CMK (cell line): ENCODE measurements around the gene DNAJB4.
"Not testable (repeated sequence)": the region's sequence is repeated elsewhere in the genome, so short reads cannot be mapped to it uniquely, and the experiment has no call there.

ENCODE experiments used
- DNase-seq: peaks from one replicate; pipeline ENCODE4 v3.0.0-alpha.2; 2010; ENCODE audit warnings: low read depth

DNAJB4 gene

DNA sequence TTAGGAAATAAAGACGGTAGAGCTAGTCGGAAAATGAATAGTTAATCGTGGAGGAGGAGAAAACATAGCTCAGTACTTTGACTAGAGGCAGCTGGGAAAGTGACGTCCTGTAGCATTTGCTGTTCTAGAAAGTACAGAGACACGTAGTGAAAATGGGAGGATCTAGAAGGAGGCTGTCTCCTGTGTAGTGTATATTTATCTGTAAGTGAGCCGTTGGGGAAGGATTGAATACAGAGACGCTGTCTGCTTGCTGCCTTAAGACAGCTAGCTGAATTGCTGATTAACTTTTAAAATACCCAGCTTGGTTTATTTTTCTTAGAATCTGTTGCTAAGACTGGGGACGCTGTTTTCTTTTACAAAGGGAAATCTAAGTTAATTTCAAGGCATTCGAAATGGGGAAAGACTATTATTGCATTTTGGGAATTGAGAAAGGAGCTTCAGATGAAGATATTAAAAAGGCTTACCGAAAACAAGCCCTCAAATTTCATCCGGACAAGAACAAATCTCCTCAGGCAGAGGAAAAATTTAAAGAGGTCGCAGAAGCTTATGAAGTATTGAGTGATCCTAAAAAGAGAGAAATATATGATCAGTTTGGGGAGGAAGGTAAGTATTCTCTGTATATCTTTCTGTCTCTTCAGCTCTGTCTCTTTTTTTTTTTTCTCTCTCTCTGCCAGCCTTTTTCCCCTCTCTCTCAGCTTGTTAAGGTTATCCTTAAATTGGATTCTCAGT is at the start of gene DNAJB4:
DNAJB4 (plus strand) TSS at position 221 of the 729 bp plus-strand sequence; CDS start at position 393, 172 bp downstream.
- peak; percentile 79 for DNase-seq

- DNase-seq, result no peak
Observed at GRCh38 chr1:77955709-77956108, 49.0 kb upstream of the DNAJB4 start.

DNA sequence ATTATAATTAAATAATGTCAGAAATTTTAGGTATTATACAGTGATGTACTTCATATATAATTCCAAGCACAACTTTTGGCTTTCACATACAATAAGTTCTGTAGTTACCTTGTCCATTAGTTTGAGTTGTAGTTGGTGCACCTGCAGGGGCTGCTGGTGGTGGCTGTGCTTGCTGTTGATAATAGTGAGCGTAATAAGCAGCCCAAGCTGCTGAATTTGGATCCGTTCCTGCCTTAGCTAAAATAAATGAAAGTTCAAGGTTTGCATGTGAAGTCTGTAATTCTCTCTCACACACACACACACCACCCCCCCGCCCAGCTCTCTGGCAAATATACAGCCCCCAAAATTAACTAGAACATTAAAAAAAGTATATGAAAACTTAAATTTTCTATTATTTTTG is 48.3 kb upstream of the DNAJB4 start:
- no peak for DNase-seq

GRCh38 chr1:77958391-77958790 is 46.3 kb upstream of the DNAJB4 start:
- DNase-seq, result no peak

DNA sequence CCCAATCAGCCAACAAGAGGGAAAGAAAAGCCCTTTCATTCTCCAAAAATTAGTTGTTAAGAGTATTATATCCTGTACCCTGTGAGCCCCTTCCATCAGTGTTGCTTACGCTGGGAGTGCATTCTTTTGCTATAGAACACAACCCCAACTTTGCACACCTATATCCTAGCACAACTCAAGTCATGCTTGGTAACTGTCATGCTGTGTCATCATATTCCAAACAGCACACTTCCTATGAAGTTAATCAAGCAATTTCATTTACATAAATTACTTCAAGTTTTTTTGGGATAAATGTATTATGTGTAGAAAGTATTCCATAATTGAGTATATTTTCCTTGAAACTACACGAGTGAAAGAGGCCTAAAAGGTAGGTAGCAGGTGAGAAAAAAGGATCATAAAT is 45.9 kb upstream of the DNAJB4 start:
- DNase-seq, result no peak

DNA sequence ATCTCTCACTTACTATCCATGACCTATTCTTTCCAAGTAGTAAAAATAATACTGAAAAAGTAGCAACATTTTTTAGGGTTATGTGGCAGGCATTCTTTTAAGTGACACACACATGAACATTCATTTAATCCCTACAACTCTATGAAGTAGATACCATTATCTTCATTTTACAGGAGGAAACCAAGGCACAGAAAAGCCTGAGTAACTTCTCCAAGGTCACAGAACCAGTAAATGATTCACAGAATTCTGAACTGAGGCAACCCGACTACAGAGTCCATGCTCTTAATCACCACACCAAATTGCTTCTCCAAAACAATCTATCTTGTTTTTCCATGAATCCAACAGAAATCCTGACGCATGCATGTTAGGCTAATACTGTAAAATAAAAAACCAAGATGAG is 43.3 kb upstream of the DNAJB4 start:
- DNase-seq, result no peak

DNA sequence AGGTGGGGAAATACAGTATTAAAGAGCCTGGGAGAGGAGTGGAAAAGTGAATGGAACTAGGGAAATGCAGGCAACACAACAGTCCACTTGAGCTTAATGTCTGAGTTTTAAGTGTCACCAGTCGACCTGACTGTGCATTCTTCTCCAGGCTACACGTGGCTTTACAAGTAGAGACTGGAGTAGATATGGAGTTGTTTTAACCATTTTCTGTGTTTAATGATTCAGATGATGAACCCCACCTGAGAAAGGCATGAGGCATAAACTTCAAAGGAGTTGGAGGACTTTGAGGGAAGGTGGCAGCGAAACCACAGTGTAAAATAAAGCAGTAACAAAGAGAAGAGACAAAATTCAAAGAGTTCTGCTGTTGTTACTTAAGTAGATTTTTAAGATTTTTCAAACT is 38.4 kb upstream of the DNAJB4 start:
- no peak for DNase-seq

- DNase-seq, result no peak
Observed at GRCh38 chr1:77970192-77970591, 34.5 kb upstream of the DNAJB4 start.

DNA sequence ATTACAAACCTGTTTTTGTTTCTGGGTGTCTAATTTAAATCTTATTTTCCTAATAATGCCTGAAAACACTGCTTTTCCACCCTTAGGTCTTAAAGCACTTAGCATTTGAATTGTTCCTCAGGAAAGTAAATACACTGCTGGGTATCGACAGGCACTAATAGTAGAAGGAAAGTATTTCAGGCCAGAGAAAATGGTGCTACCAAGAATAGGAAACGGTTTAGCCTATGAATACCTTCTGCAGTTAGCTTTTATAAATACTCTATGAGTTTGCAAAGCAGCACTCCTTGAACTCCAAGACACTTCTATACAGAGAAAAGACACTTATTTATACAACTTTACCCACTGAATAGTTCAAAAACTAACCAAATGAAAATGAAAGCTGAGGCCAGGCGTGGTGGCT is 32.7 kb upstream of the DNAJB4 start:
- no peak for DNase-seq

- DNase-seq, result no peak
Observed at GRCh38 chr1:77975386-77975785, 29.4 kb upstream of the DNAJB4 start.

GRCh38 chr1:77975907-77976306 is 28.8 kb upstream of the DNAJB4 start:
- no peak for DNase-seq

GRCh38 chr1:77976433-77977076 is 28.2 kb upstream of the DNAJB4 start:
- DNase-seq, result no peak

DNA sequence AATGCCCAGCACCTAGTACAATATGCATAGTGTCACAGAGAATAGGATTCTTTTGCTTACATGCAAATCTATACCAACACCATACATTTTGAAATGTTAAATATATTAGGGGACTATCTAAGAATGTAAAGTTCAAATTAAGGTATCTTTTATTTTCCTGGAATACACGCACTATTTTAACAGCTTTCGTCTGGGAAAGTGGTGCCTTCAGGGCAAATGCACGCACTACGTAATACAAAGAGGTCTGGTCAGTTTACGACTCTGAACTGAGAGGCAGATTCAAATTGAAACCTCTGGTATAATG is 26.8 kb upstream of the DNAJB4 start:
- no peak for DNase-seq

- peak; percentile 66 for DNase-seq
Observed at GRCh38 chr1:77978293-77978968, 26.3 kb upstream of the DNAJB4 start.

GRCh38 chr1:77978969-77979876 is 25.5 kb upstream of the DNAJB4 start, which contains the start of gene FUBP1:
FUBP1 (minus strand) TSS chr1:77979072; CDS start chr1:77979004, 68 bp downstream.
- peak; percentile 97 for DNase-seq

- DNase-seq, result not testable (repeated sequence)
Observed at GRCh38 chr1:77983352-77983996, 21.3 kb upstream of the DNAJB4 start.

- no peak for DNase-seq
Observed at GRCh38 chr1:77983997-77984355, 20.8 kb upstream of the DNAJB4 start.

GRCh38 chr1:77984629-77985028 is 20.1 kb upstream of the DNAJB4 start:
- DNase-seq, result no peak

DNA sequence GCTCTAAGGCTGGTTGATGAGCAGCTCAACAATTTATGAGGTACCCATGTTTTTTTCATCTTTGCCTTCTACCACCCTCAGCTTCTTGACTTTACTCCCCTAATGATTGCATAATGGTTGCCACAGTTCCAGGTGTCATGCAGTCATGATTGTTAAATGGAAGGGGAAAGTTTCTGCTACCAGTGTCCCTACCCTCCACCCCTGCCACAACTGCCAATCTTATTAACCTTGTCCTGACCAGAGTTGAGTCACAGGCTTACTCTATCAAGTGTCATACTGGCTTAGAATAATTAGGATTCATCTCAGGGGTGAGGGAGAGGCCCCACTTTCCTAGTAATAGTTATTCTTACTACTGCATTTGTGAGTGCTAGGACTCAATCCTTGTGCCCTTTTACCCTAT is 17.9 kb upstream of the DNAJB4 start:
- no peak for DNase-seq

DNA sequence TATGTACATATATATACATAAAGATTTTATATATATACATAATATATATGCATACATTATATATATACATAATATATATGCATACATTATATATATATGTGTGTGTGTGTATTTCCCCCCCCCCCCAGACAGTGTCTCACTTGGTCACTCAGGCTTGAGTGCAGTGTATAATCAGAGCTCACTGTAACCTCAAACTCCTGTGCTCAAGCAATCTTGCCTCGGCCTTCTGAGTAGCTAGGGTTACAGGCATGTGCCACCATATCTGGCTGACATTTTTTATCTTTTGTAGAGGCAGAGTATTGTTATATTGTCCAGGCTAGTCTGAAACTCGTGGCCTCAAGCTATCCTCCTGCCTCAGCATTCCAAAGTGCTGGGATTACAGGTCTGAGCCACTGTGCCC is 16.8 kb upstream of the DNAJB4 start:
- no peak for DNase-seq

- DNase-seq, result no peak
Observed at GRCh38 chr1:77989744-77990143, 15.0 kb upstream of the DNAJB4 start.
